ENCODE results near the gene COP1.
"Not testable (repeated sequence)": the region's sequence is repeated elsewhere in the genome, so short reads cannot be mapped to it uniquely, and the experiment has no call there.

GRCh38 chr1:175992825-175993224, 214.3 kb downstream of the COP1 start:
- not testable (repeated sequence) for TF ChIP-seq CTCF, POLR2AphosphoS5 (IDR thresholded peaks at IDR 0.05)
